CMK (cell line): ENCODE data around the gene RAB26.

Experiments
- DNase-seq: peaks from one replicate; pipeline ENCODE4 v3.0.0-alpha.2; 2010; ENCODE audit warnings: low read depth

RAB26 gene

DNA sequence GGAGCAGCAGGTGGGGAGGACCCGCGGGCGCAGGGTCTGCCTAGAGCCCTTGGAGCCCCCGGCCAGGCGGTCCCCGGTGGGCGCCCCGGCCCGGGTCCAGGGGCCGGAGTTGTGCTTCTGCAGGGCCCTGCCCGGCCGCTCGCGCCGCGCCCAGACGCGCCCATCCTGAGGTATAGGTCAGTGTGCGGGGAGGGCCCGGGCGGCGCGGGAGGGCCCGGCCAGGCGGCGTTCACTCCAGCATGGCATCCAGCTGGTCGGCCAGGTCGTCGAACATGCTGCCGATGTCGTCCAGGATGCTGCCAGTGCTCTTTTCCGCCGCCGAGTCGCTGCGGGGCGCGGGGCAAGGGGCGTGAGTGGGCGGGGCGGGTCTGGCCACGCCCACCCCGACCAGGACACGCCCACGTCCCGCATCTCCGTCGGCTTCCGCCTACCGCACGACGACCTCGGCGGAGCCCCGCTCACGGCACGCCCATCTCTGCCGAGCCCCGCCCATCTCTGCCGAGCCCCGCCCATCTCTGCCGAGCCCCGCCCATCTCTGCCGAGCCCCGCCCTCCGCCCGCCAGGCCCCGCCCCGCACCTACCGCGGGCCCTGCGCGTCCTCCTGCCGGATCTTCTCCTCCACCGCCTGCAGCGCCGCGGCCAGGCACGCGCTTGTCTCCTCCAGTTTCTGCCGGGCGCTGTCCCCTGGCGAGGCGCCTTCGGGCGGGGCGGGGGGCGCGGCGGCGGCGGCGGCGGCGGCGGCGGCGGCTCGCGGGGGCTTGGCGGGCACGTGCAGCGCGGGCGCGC, 30.1 kb downstream of the RAB26 start:
- no peak for DNase-seq

GRCh38 chr16:2179107-2179501, 30.7 kb downstream of the RAB26 start:
- no peak for DNase-seq

DNA sequence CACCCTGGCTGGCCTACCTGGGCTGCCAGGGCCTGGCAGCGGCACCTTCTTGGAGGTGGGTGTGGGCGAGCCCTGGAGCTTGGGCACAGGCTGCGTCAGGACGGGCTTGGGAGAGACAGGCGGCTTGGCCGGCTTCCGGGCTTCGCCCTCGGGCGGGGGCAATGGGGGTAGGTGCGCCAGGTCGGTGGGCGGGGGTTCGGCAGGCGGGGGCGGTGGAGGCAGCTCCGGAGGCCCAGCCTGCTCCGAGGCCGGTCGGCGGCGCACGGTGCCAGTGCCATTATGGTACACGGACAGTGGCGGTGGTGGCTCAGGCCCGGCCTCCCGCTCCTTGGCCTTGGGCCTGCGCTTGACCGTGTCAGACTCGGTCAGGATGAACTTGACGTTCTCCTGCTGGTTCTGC, 31.2 kb downstream of the RAB26 start:
- no peak for DNase-seq

- DNase-seq, result no peak
Observed at GRCh38 chr16:2180461-2180860, 32.0 kb downstream of the RAB26 start.

DNA sequence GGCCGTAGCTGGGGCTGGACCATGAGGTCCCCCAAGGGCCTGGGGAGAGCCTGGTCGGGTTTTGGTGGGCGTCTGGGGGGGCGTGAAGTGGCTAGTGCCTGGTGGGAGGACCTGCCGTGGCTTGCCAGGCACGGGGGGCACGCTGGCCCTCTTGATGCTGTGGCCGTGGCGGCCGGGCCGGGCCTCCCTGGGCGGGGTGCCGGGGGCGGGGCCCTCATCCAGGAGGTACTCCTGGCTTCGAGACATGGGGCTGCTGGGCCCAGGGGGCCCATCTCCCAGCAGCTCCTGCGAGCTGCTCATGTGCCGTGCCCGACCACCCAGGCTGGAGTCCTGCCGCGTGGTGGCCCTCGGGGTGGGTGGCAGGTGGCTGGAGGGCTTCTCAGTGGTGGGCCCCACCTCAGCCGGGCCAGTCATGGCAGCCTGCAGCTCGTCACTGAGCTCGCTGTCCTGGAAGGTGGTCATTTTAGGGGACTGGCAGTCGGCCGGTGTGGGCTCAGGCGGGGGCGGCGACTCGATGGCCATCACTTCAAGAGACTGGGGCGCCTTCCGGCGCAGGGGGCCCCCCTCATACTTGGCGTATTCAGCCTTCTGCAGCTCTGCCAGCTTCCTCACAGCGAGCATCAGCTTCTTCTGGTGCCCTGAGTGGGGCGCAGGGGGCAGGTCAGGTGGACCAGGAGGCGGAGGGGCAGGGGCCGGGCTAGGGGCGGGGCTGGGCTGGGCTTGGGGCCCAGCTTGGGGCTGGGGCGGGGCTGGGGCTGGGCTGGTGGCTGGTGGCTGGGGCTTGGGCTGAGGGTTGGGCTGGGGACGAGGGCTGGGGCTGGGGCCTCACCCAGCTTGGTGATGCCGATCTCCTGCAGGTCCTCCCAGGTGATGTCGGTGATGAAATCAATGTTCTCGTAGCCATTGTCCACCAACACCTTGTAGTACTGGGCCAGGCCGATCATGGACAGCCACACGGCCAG, 32.8 kb downstream of the RAB26 start:
- no peak for DNase-seq

GRCh38 chr16:2181952-2182351, 33.5 kb downstream of the RAB26 start:
- DNase-seq, result no peak

DNA sequence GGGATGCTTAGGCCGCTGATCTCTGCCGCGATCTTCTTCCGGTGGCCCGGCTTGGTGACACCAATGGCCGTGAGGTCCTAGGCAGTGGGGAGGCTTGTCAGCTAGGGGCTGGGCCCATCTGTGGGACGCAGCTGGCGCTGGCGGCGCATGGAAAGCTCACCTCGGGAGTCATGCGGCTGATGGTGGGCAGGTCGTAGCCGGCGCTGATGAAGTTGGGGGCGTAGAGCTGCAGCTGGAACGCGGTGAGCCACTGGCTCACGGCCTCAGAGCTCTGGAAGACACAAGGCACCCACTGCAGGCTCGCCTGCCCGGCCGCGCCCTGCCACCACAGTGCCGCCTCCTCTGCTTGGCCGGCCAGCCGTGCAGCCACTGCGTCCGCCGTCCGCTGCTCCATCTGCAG, 35.2 kb downstream of the RAB26 start:
- DNase-seq, result no peak

- no peak for DNase-seq
Observed at GRCh38 chr16:2184346-2184745, 35.9 kb downstream of the RAB26 start.

DNA sequence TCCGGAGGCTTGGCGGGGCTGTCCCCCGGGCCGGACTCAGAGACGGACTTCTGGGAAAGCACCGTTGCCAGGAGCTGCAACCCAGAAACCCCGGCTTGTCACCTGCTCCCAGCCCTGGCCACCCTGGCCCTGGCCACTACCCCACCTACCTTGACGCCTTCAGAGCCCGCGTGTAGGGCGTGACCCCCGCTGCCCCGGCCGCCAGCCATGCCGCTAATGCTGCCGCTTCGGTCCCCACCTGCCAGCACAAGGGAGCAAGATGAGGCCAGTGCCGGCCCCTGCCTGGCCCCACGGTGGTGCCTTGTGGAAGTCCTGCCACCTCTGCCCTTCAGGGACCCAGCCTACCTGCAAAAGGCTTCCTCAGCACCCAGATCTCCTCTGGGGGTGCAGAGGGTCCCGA, 36.5 kb downstream of the RAB26 start:
- DNase-seq, result no peak

DNA sequence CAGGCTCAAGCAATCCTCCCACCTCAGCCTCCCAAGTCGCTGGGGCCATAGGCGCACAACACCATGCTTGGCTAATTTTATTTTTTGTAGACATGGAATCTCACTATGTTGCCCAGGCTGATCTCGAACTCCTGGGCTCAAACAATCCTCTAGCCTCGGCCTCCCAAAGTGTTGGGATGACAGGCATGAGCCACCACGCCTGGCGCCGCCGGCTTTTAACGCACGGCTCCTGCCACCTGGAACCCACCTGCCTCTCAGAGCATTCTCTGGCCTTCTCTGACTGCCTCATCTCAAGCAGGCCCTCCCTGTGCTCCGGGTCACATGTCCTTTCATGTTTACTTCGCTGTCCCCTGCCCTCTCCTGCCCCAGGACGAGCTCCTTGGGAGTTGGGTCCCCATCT, 37.6 kb downstream of the RAB26 start:
- DNase-seq, result no peak

DNA sequence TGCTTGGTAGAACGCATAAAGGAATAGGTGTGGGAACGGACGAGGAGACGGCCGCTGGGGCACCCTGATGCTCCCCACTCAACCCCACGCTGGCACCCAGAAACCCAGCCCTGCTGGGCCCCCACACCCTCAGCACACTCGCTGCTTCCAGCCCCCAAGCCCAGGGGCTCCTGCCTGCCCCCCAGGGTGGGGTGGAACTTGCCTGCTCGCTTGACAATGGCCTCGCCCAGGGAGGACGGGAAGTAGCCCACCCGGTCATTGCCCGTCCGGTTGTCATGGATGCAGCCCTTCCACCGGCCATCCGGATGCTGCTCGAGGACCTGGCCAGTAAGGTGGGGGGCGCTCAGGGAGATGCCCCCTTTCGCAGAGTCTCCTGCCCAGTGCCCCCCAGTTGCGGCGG, 38.1 kb downstream of the RAB26 start:
- DNase-seq, result no peak

GRCh38 chr16:2187212-2187611, 38.8 kb downstream of the RAB26 start:
- DNase-seq, result no peak

DNA sequence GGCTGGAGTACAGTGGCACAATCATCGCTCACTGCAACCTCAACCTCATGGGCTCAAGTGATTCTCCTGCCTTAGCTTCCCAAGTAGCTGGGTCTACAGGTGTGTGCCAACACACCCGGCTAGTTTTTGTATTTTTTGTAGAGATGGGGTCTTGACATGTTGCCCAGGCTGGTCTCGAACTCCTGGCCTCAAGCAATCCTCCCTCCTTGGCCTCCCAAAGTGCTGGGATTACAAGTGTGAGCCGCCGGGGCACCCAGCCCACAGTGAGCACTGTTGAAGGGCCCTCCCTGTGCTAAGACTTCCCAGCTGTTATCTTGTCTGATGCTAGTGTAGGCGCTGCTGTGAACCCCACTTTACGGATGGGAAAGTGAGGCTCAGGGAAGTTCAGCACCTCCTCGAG, 40.0 kb downstream of the RAB26 start:
- DNase-seq, result no peak

DNA sequence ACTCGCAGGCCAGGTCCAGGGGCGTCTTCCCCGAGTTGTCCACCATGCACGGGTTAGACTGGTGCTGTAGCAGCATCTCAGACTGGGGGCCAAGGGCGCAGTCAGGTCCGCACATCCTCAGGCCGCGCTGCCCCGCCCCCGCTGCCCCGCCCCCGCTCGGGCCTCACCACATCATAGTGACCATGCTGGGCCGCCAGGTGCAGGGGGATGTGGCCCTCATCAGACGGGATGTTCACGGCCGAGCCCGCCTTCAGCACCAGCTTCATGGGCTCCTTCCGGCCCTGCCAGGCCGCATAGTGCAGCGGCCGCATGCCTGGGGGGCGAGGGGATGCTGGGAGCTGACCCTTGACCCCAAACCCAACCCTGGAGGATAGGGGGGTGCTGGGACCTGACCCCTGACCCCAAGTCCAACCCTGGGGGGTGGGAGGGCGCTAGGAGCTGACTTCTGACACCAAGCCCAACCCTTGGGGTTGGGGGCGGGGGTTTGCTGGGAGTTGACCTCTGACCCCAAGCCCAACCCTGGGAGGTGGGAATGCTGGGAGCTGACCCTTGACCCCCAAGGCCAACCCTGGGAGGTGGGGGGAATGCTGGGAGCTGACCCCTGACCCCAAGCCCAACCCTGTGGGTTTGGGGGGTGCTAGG, 40.9 kb downstream of the RAB26 start:
- DNase-seq, result no peak

GRCh38 chr16:2190002-2190658, 41.7 kb downstream of the RAB26 start:
- DNase-seq, result no peak

- DNase-seq, result no peak
Observed at GRCh38 chr16:2190659-2191445, 42.4 kb downstream of the RAB26 start.

DNA sequence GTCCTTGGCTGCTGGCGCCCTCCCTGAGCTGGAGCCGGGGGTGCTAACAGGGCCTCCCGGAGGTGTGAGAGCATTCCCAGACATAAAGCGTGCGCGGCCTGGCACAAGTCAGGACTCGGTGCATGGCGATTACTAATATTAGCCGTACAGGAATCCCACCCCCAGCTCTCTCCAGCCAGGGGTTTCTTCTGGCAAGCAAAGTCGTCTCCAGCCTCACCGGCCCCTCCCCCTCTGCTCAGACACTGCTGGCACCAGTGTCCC, 43.0 kb downstream of the RAB26 start:
- DNase-seq, result no peak

DNA sequence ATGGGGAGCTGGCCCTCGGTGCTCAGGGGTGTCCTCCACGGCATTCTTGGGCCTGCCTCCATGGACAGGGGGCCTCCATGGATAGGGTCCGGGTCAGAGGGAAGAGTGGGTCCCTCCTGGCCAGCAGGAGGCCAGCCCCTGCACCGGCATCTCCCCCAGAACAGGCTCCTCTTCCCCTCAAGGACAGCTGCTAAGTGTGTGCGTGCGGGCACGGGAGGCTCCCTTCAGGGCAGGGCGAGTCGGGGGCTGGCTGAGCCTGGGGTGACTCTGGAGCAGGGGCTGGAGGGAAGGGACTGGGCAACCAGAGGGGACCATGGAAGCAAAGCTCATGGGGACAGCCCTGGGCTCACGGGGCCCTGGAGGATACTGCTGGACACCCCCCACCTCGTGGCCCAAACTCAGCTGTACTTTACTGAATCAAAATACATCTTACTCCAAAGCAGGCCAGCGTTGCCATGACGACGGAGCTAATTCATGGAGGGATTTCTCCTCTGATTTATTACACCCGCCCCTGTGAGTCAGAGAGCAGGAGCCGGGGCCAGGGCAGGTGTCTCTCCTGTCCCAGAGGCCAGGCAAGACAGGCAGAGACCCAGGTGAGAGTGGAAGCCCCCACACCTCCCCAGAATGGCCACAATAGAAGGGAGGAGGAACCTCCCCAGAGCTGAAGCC, 45.9 kb downstream of the RAB26 start:
- no peak for DNase-seq

GRCh38 chr16:2194852-2195321, 46.5 kb downstream of the RAB26 start:
- no peak for DNase-seq

DNA sequence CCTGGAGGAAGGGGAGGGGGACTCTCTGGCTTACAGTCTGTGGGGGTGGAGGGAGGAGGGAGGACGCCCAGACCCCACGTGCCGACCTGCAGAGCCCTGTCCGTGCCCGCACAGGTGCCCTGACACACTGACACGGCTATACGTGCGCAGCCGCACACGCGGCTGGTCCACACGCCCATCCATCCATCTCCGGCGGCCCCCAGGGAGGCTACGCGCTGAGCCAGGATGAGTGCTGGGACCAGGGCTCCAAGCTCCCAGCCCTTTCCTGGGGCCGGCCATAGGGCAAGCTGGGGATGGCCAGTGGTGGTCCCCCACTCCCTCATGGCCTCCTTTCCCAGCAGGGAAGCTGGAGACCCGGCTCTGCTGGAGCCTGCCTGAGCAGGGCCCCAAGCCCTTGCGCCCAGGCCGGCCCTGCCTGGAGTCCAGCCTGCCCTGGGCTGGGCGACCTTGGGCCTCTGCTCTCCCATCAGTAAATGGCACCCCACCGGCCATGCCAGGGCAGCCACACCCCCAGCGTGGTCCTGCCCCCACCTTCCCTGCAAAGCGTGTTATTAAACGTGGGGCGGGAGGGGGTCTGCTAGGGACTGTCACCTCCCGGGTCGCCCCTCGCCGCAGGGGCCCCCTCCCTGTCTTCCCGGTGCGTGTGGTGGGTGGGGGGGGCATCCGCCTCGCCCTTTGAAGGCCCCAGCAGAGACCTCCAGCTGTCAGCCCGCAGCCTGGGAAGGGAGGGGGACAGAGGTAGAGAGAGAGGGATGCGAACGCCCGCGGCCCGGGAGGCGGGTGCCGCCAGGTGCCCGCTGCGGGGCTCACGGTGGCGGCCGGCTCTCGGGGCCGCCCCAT, 47.1 kb downstream of the RAB26 start:
- no peak for DNase-seq
